HG03575 (cell line): ENCODE data around the gene ELMO2.

Source experiments
- ATAC-seq: cut with Tn5 transposase; IDR thresholded peaks from one replicate; pipeline ENCODE4 v1.9.1; 2021; ENCODE audit not compliant: unreplicated experiment, insufficient number of reproducible peaks, low FRiP score; ENCODE audit errors: extremely low read depth

ELMO2 gene

GRCh38 chr20:46357030-46357514 lies 49.3 kb downstream of the ELMO2 start:
- ATAC-seq: no peak

- no peak for ATAC-seq
Observed at GRCh38 chr20:46356195-46357029, 50.0 kb downstream of the ELMO2 start.

GRCh38 chr20:46355778-46356177 lies 50.6 kb downstream of the ELMO2 start:
- no peak for ATAC-seq

- ATAC-seq: no peak
Observed at GRCh38 chr20:46354920-46355654, 51.3 kb downstream of the ELMO2 start.

GRCh38 chr20:46354207-46354555 lies 52.2 kb downstream of the ELMO2 start:
- no peak for ATAC-seq

GRCh38 chr20:46353500-46354206 lies 52.8 kb downstream of the ELMO2 start:
- no peak for ATAC-seq

- ATAC-seq: no peak
Observed at GRCh38 chr20:46352370-46352938, 54.0 kb downstream of the ELMO2 start.

GRCh38 chr20:46351357-46352058 lies 54.9 kb downstream of the ELMO2 start:
- no peak for ATAC-seq

GRCh38 chr20:46350986-46351267 lies 55.5 kb downstream of the ELMO2 start:
- no peak for ATAC-seq

GRCh38 chr20:46350201-46350985 lies 56.0 kb downstream of the ELMO2 start:
- ATAC-seq: no peak

GRCh38 chr20:46349742-46350056 lies 56.7 kb downstream of the ELMO2 start:
- no peak for ATAC-seq

- ATAC-seq: no peak
Observed at GRCh38 chr20:46349035-46349741, 57.2 kb downstream of the ELMO2 start.

- no peak for ATAC-seq
Observed at GRCh38 chr20:46347841-46348803, 58.3 kb downstream of the ELMO2 start.

- no peak for ATAC-seq
Observed at GRCh38 chr20:46346770-46347169, 59.6 kb downstream of the ELMO2 start.

- no peak for ATAC-seq
Observed at GRCh38 chr20:46344488-46345162, 61.8 kb downstream of the ELMO2 start.

GRCh38 chr20:46343975-46344357 lies 62.4 kb downstream of the ELMO2 start:
- ATAC-seq: no peak
